ENCODE results near the gene PILRA. TPM values are rescaled to one million over a fixed set of nuclear protein-coding genes. Genes with fewer than 3 reads are reported as not detected.

The PILRA gene
- total and polyA plus RNA-seq, 2 of the 13 experiments (the other 11 are each of a cell fraction or from before 2014, with no cell fraction given), result 0.13 to 1.3 TPM

DNA sequence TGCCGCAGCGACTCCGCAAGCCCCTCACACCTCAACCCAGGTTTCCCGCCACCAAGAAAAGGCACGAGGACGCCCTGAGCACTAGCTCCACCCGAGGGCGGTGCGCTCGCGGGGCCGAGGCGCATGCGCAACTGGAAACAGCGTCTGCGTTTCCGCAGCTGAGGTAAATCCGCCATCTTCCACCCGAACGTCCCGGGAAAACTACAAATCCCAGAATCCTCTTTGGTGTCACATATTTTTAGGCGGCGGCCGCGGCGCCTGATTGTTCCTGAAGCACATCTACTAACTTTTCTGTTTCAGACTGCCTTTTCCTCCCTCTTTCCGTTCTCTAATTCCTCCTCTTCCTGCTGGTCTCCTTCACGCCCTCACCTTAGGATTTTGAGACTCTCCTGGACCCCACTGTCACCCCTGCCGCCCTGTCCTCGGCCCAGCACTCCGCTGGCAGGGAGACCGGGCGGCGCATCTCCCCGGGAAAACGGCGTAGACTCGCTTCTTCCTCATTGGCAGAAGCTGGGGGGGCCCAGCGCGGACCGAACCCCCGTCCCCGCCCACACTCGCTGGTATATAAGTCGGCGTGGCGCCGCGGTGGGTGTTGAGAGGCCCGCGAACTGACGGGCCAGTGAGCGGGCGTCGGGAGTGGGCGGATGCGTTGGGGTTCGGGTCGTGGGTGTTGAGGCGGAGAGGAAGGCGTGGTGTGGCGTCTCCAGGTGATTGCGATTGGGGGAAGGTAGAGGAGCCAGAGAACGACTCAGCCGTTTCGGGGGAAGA, 55.1 kb downstream of the PILRA start, which contains the start of gene ZCWPW1 (continued):
- TF ChIP-seq ZFP82 (CRISPR knock-in tag; IDR thresholded peaks at IDR 0.05; ENCODE audit: borderline replicate concordance) (peak; percentile 77), ZMAT3 (CRISPR knock-in tag; conservative IDR thresholded peaks at IDR 0.05) (peak; percentile 89), IKZF1 (IDR thresholded peaks at IDR 0.05) (no peak), MEF2D (CRISPR knock-in tag; IDR thresholded peaks at IDR 0.05) (no peak; the same call in none of the 2 replicates), AKAP8 (CRISPR knock-in tag; IDR thresholded peaks at IDR 0.05) (0 out of 2 replicates have a peak, but pooled peaks have one; percentile 12), TBX2 (CRISPR knock-in tag; IDR thresholded peaks at IDR 0.05; ENCODE audit: borderline replicate concordance) (0 out of 2 replicates have a peak, but pooled peaks have one; percentile 45), GATAD2A (CRISPR knock-in tag; IDR thresholded peaks at IDR 0.05) (no peak), ZNF484 (CRISPR knock-in tag; IDR thresholded peaks at IDR 0.05; ENCODE audit: borderline replicate concordance, low read depth) (no peak), HES4 (CRISPR knock-in tag; IDR thresholded peaks at IDR 0.05; ENCODE audit: borderline replicate concordance) (peak; percentile 67; the same call in 1 of the 2 replicates), ZNF792 (CRISPR knock-in tag; IDR thresholded peaks at IDR 0.05) (peak; percentile 47; the same call in 1 of the 2 replicates), TBP (CRISPR knock-in tag; IDR thresholded peaks at IDR 0.05) (no peak), SRSF1 (optimal IDR thresholded peaks at IDR 0.05; ENCODE audit: low read depth, low read length) (peak; percentile 98), ZNF776 (CRISPR knock-in tag; IDR thresholded peaks at IDR 0.05) (no peak), ELF4 (CRISPR knock-in tag; IDR thresholded peaks at IDR 0.05; ENCODE audit: borderline replicate concordance) (no peak), HDAC1 (CRISPR knock-in tag; IDR thresholded peaks at IDR 0.05) (peak; percentile 90), ZNF670 (CRISPR knock-in tag; IDR thresholded peaks at IDR 0.05; ENCODE audit: borderline replicate concordance) (peak; percentile 90; the same call in 1 of the 2 replicates)
- TF ChIP-seq, protein P1, sequence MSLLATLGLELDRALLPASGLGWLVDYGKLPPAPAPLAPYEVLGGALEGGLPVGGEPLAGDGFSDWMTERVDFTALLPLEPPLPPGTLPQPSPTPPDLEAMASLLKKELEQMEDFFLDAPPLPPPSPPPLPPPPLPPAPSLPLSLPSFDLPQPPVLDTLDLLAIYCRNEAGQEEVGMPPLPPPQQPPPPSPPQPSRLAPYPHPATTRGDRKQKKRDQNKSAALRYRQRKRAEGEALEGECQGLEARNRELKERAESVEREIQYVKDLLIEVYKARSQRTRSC (CRISPR knock-in tag; IDR thresholded peaks at IDR 0.05; ENCODE audit: low read depth), result peak; percentile 21; the same call in 1 of the 2 replicates
- TF ChIP-seq, protein P2, sequence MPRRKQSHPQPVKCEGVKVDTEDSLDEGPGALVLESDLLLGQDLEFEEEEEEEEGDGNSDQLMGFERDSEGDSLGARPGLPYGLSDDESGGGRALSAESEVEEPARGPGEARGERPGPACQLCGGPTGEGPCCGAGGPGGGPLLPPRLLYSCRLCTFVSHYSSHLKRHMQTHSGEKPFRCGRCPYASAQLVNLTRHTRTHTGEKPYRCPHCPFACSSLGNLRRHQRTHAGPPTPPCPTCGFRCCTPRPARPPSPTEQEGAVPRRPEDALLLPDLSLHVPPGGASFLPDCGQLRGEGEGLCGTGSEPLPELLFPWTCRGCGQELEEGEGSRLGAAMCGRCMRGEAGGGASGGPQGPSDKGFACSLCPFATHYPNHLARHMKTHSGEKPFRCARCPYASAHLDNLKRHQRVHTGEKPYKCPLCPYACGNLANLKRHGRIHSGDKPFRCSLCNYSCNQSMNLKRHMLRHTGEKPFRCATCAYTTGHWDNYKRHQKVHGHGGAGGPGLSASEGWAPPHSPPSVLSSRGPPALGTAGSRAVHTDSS (CRISPR knock-in tag; conservative IDR thresholded peaks at IDR 0.05), result 0 out of 2 replicates have a peak, but pooled peaks have one; percentile 67
- TF ChIP-seq, protein P3, sequence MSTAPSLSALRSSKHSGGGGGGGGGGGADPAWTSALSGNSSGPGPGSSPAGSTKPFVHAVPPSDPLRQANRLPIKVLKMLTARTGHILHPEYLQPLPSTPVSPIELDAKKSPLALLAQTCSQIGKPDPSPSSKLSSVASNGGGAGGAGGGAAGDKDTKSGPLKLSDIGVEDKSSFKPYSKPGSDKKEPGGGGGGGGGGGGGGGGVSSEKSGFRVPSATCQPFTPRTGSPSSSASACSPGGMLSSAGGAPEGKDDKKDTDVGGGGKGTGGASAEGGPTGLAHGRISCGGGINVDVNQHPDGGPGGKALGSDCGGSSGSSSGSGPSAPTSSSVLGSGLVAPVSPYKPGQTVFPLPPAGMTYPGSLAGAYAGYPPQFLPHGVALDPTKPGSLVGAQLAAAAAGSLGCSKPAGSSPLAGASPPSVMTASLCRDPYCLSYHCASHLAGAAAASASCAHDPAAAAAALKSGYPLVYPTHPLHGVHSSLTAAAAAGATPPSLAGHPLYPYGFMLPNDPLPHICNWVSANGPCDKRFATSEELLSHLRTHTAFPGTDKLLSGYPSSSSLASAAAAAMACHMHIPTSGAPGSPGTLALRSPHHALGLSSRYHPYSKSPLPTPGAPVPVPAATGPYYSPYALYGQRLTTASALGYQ (CRISPR knock-in tag; IDR thresholded peaks at IDR 0.05), result no peak; the same call in 1 of the 2 replicates
- TF ChIP-seq, protein P4, sequence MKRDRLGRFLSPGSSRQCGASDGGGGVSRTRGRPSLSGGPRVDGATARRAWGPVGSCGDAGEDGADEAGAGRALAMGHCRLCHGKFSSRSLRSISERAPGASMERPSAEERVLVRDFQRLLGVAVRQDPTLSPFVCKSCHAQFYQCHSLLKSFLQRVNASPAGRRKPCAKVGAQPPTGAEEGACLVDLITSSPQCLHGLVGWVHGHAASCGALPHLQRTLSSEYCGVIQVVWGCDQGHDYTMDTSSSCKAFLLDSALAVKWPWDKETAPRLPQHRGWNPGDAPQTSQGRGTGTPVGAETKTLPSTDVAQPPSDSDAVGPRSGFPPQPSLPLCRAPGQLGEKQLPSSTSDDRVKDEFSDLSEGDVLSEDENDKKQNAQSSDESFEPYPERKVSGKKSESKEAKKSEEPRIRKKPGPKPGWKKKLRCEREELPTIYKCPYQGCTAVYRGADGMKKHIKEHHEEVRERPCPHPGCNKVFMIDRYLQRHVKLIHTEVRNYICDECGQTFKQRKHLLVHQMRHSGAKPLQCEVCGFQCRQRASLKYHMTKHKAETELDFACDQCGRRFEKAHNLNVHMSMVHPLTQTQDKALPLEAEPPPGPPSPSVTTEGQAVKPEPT (CRISPR knock-in tag; IDR thresholded peaks at IDR 0.05; ENCODE audit: low read depth), result peak; percentile 60; the same call in 1 of the 2 replicates
- TF ChIP-seq, protein P5, sequence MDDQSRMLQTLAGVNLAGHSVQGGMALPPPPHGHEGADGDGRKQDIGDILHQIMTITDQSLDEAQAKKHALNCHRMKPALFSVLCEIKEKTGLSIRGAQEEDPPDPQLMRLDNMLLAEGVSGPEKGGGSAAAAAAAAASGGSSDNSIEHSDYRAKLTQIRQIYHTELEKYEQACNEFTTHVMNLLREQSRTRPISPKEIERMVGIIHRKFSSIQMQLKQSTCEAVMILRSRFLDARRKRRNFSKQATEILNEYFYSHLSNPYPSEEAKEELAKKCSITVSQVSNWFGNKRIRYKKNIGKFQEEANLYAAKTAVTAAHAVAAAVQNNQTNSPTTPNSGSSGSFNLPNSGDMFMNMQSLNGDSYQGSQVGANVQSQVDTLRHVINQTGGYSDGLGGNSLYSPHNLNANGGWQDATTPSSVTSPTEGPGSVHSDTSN (CRISPR knock-in tag; IDR thresholded peaks at IDR 0.05; ENCODE audit: borderline replicate concordance), result no peak
- TF ChIP-seq, protein P6, sequence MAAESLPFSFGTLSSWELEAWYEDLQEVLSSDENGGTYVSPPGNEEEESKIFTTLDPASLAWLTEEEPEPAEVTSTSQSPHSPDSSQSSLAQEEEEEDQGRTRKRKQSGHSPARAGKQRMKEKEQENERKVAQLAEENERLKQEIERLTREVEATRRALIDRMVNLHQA (CRISPR knock-in tag; IDR thresholded peaks at IDR 0.05), result no peak

Data from HepG2 (cell line).